ENCODE results near the gene B3GNT8.

B3GNT8 gene

DNA sequence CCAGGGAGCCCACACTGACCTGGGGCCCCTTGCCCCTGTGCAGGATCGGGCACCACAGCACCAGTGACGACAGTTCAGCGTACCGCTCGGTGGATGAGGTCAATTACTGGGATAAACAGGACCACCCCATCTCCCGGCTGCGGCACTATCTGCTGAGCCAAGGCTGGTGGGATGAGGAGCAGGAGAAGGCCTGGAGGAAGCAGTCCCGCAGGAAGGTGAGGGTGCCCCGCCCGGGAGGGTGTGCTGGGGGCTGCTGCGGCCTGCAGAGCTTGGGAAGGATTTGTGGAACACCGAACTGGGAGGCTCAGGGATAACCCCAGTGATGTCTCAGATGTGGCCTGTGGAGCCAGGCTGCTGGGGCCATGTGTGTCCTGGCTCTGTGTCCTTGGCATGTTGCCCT is 4.2 kb downstream of the B3GNT8 start:
- no peak overlapping the region for H3K9ac ChIP-seq (ENCODE audit: low read length)
- H3K4me1 ChIP-seq (ENCODE audit: control insufficient read depth, insufficient read depth, low read length) = peaks cover 15% of the 10 kb centered on the region
- no peaks in the 10 kb centered on the region for H3K27me3 ChIP-seq (replicated peaks; ENCODE audit: control insufficient read depth, insufficient read depth, low read length)
- no peak overlapping the region for H3K4me3 ChIP-seq (ENCODE audit: low read length)
- H3K36me3 ChIP-seq (ENCODE audit: control insufficient read depth, insufficient read depth, low read length, severe bottlenecking) = peaks cover 39% of the 10 kb centered on the region
- DNase-seq (ENCODE audit: low read depth) = no peak
- H3K9me3 ChIP-seq (ENCODE audit: control insufficient read depth, low read length) = no peaks in the 10 kb centered on the region

- DNase-seq (ENCODE audit: low read depth) = no peak
- H3K27me3 ChIP-seq (replicated peaks; ENCODE audit: control insufficient read depth, insufficient read depth, low read length) = no peaks in the 10 kb centered on the region
- H3K9me3 ChIP-seq (ENCODE audit: control insufficient read depth, low read length) = no peaks in the 10 kb centered on the region
- H3K4me3 ChIP-seq (ENCODE audit: low read length) = no peak overlapping the region
- peaks cover 40% of the 10 kb centered on the region for H3K36me3 ChIP-seq (ENCODE audit: control insufficient read depth, insufficient read depth, low read length, severe bottlenecking)
- no peak overlapping the region for H3K9ac ChIP-seq (ENCODE audit: low read length)
- peaks cover 11% of the 10 kb centered on the region for H3K4me1 ChIP-seq (ENCODE audit: control insufficient read depth, insufficient read depth, low read length)
Measured at GRCh38 chr19:41422456-41422855, 4.7 kb downstream of the B3GNT8 start.

GRCh38 chr19:41421973-41422372 is 5.2 kb downstream of the B3GNT8 start:
- no peak for DNase-seq (ENCODE audit: low read depth)
- Histone ChIP-seq H3K9me3 (ENCODE audit: control insufficient read depth, low read length) (no peaks in the 10 kb centered on the region), H3K4me1 (ENCODE audit: control insufficient read depth, insufficient read depth, low read length) (peaks cover 9% of the 10 kb centered on the region), H3K36me3 (ENCODE audit: control insufficient read depth, insufficient read depth, low read length, severe bottlenecking) (peaks cover 45% of the 10 kb centered on the region), H3K27me3 (replicated peaks; ENCODE audit: control insufficient read depth, insufficient read depth, low read length) (no peaks in the 10 kb centered on the region), H3K4me3 (ENCODE audit: low read length) (no peak overlapping the region), H3K9ac (ENCODE audit: low read length) (no peak overlapping the region)

- Histone ChIP-seq H3K4me3 (ENCODE audit: low read length) (no peak overlapping the region), H3K36me3 (ENCODE audit: control insufficient read depth, insufficient read depth, low read length, severe bottlenecking) (peaks cover 48% of the 10 kb centered on the region), H3K4me1 (ENCODE audit: control insufficient read depth, insufficient read depth, low read length) (peaks cover 2% of the 10 kb centered on the region)
Measured at GRCh38 chr19:41421314-41421713, 5.9 kb downstream of the B3GNT8 start.

DNA sequence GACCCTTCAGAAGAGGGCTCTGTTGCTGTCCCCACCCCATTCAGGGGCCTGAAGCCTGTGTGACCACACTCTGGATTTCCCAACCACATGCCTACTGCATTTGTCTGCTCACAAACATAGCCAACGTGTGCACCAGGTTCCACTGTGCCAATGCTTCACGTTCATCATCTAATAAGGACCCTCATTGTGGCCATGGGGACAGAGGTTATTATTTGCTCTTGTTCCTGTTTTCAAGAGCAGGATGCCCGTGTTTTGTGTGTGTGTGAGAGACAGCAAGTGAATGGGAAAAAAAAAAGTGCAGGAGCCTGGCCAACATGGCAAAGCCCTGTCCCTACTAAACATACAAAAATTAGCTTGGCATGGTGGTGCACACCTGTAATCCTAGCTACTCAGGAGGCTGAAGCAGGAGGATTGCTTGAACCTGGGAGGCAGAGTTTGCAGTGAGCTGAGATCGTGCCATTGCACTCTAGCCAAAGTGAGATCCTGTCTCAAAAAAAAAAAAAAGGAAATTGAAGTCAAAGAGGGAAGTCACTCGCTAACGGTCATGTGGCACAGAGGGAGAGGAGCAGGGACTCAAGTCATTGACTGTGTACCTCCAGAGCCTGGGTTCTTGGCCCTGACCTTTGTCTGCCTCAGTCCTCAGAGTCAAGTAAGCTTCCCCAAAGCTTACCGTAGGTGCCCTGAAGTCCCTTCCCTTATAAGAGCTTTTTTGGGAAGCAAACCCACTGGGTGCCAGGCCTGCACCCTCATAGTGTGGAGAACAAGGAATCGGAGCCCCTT is 6.9 kb downstream of the B3GNT8 start:
- no peaks in the 10 kb centered on the region for H3K27me3 ChIP-seq (replicated peaks; ENCODE audit: control insufficient read depth, insufficient read depth, low read length)
- no peak for DNase-seq (ENCODE audit: low read depth)
- no peaks in the 10 kb centered on the region for H3K9me3 ChIP-seq (ENCODE audit: control insufficient read depth, low read length)
- H3K36me3 ChIP-seq (ENCODE audit: control insufficient read depth, insufficient read depth, low read length, severe bottlenecking) = peaks cover 51% of the 10 kb centered on the region
- no peak overlapping the region for H3K4me3 ChIP-seq (ENCODE audit: low read length)
- H3K4me1 ChIP-seq (ENCODE audit: control insufficient read depth, insufficient read depth, low read length) = no peaks in the 10 kb centered on the region
- no peak overlapping the region for H3K9ac ChIP-seq (ENCODE audit: low read length)

More at GRCh38 chr19:41421314-41421713, 5.9 kb downstream of the B3GNT8 start:
- DNase-seq (ENCODE audit: low read depth) = no peak
- no peak overlapping the region for H3K9ac ChIP-seq (ENCODE audit: low read length)
- no peaks in the 10 kb centered on the region for H3K9me3 ChIP-seq (ENCODE audit: control insufficient read depth, low read length)
- H3K27me3 ChIP-seq (replicated peaks; ENCODE audit: control insufficient read depth, insufficient read depth, low read length) = no peaks in the 10 kb centered on the region

DNA sequence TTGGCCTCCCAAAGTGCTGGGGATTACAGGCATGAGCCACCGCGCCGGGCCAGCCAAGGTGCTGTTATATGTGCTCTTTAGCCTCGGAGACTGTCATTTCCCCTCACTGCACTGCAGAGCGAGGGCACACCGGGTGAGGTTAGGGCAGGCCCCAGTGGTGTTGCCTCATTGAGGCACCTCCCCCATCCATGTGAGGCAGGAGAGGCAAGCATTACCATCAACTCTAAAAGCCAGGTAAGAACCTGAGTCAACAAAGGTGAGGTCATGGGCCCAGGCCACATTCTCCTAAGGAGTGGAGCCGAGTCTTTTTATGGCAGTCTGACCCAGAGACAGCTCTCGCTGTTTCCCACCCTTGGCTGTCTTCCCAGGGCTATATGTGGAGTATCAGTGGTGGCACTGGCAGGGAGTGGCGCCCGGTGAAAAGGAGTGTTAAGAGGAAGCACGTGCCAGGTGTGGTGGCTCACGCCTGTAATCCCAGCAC is 10.9 kb downstream of the B3GNT8 start:
- no peaks in the 10 kb centered on the region for H3K27me3 ChIP-seq (replicated peaks; ENCODE audit: control insufficient read depth, insufficient read depth, low read length)
- no peaks in the 10 kb centered on the region for H3K4me1 ChIP-seq (ENCODE audit: control insufficient read depth, insufficient read depth, low read length)
- no peaks in the 10 kb centered on the region for H3K9me3 ChIP-seq (ENCODE audit: control insufficient read depth, low read length)
- H3K36me3 ChIP-seq (ENCODE audit: control insufficient read depth, insufficient read depth, low read length, severe bottlenecking) = peaks cover 66% of the 10 kb centered on the region
- no peak for DNase-seq (ENCODE audit: low read depth)
- H3K4me3 ChIP-seq (ENCODE audit: low read length) = no peak overlapping the region
- H3K9ac ChIP-seq (ENCODE audit: low read length) = no peak overlapping the region

DNA sequence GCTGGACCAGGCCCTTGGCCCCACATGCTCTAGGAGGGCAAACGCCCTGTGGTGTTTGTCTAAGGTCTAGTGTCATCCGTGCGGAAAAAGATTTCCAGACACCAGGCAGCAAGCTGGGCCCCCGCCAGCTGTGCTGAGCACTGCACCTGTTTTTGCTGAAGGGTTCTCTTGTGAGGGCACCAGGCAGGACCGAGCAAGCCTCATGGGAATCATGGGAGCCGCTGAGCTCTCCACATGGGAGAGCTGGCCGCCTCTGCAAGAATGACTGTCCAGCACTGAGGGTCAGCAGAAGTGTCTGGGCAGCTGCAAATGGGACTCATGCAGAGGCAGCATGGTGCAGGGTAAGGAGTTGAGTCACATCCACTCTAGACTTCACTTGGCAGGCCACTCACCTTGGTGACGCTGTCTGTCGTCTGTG is 12.0 kb downstream of the B3GNT8 start:
- Histone ChIP-seq H3K9me3 (ENCODE audit: control insufficient read depth, low read length) (no peaks in the 10 kb centered on the region), H3K27me3 (replicated peaks; ENCODE audit: control insufficient read depth, insufficient read depth, low read length) (no peaks in the 10 kb centered on the region), H3K4me1 (ENCODE audit: control insufficient read depth, insufficient read depth, low read length) (no peaks in the 10 kb centered on the region), H3K36me3 (ENCODE audit: control insufficient read depth, insufficient read depth, low read length, severe bottlenecking) (peaks cover 61% of the 10 kb centered on the region), H3K4me3 (ENCODE audit: low read length) (no peak overlapping the region), H3K9ac (ENCODE audit: low read length) (no peak overlapping the region)
- no peak for DNase-seq (ENCODE audit: low read depth)

GRCh38 chr19:41414461-41414860 is 12.7 kb downstream of the B3GNT8 start:
- Histone ChIP-seq H3K4me3 (ENCODE audit: low read length) (no peak overlapping the region), H3K4me1 (ENCODE audit: control insufficient read depth, insufficient read depth, low read length) (peaks cover 2% of the 10 kb centered on the region), H3K9me3 (ENCODE audit: control insufficient read depth, low read length) (no peaks in the 10 kb centered on the region), H3K9ac (ENCODE audit: low read length) (no peak overlapping the region), H3K36me3 (ENCODE audit: control insufficient read depth, insufficient read depth, low read length, severe bottlenecking) (peaks cover 56% of the 10 kb centered on the region), H3K27me3 (replicated peaks; ENCODE audit: control insufficient read depth, insufficient read depth, low read length) (no peaks in the 10 kb centered on the region)
- no peak for DNase-seq (ENCODE audit: low read depth)

DNA sequence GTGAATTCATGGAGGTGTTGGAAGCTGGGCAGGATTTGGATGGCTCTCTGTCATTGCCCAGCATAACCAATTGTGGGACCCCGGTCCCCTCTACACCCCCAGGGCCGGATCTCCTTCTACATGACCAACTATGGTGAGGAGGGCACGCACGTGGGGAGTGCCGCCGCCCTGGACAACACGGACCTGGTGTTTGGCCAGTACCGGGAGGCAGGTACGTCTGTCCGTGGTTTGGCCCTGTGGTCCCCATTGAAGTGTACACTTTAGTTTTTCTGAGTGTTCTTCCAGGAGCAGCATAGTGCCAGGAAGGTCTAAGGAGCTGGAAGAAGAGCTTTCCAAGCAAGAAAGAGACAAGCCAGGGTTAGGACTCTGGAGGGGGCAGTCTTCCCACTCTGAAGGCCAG is 13.2 kb downstream of the B3GNT8 start:
- Histone ChIP-seq H3K36me3 (ENCODE audit: control insufficient read depth, insufficient read depth, low read length, severe bottlenecking) (peaks cover 52% of the 10 kb centered on the region), H3K9me3 (ENCODE audit: control insufficient read depth, low read length) (no peaks in the 10 kb centered on the region), H3K27me3 (replicated peaks; ENCODE audit: control insufficient read depth, insufficient read depth, low read length) (no peaks in the 10 kb centered on the region), H3K4me3 (ENCODE audit: low read length) (no peak overlapping the region), H3K9ac (ENCODE audit: low read length) (no peak overlapping the region), H3K4me1 (ENCODE audit: control insufficient read depth, insufficient read depth, low read length) (peaks cover 6% of the 10 kb centered on the region)
- DNase-seq (ENCODE audit: low read depth) = no peak

GRCh38 chr19:41412953-41413352 is 14.2 kb downstream of the B3GNT8 start:
- peaks cover 47% of the 10 kb centered on the region for H3K36me3 ChIP-seq (ENCODE audit: control insufficient read depth, insufficient read depth, low read length, severe bottlenecking)
- H3K4me1 ChIP-seq (ENCODE audit: control insufficient read depth, insufficient read depth, low read length) = peaks cover 6% of the 10 kb centered on the region
- H3K9ac ChIP-seq (ENCODE audit: low read length) = no peak overlapping the region
- no peak for DNase-seq (ENCODE audit: low read depth)
- H3K27me3 ChIP-seq (replicated peaks; ENCODE audit: control insufficient read depth, insufficient read depth, low read length) = no peaks in the 10 kb centered on the region
- no peak overlapping the region for H3K4me3 ChIP-seq (ENCODE audit: low read length)
- H3K9me3 ChIP-seq (ENCODE audit: control insufficient read depth, low read length) = no peaks in the 10 kb centered on the region

DNA sequence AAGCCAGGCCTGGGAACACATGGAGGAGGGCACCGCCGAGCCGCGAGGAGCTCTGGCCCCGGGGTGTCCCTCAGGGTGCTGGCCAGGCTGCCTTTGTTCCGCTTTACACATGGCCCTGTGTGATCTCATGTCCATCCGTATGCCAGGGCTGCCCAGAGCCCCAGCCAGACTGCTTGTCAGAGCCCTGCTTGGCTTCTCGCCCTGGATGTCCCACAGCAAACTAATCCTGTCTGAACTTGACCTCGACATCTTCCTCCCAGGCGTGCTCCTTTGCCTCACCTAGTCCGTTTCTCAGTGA is 15.3 kb downstream of the B3GNT8 start:
- Histone ChIP-seq H3K36me3 (ENCODE audit: control insufficient read depth, insufficient read depth, low read length, severe bottlenecking) (peaks cover 41% of the 10 kb centered on the region), H3K4me3 (ENCODE audit: low read length) (no peak overlapping the region), H3K4me1 (ENCODE audit: control insufficient read depth, insufficient read depth, low read length) (peaks cover 6% of the 10 kb centered on the region), H3K9me3 (ENCODE audit: control insufficient read depth, low read length) (no peaks in the 10 kb centered on the region), H3K27me3 (replicated peaks; ENCODE audit: control insufficient read depth, insufficient read depth, low read length) (no peaks in the 10 kb centered on the region), H3K9ac (ENCODE audit: low read length) (no peak overlapping the region)
- no peak for DNase-seq (ENCODE audit: low read depth)

All from adipocyte (in vitro differentiated cells).